ENCODE results near the gene NPAS2.

The NPAS2 gene

GRCh38 chr2:100888601-100889000, 68.7 kb downstream of the NPAS2 start:
- no peak for DNase-seq

GRCh38 chr2:100889286-100889685, 69.3 kb downstream of the NPAS2 start:
- no peak for DNase-seq

GRCh38 chr2:100891906-100892642, 72.1 kb downstream of the NPAS2 start:
- no peak for DNase-seq

GRCh38 chr2:100893392-100894104, 73.6 kb downstream of the NPAS2 start:
- DNase-seq: no peak

GRCh38 chr2:100894105-100894795, 74.3 kb downstream of the NPAS2 start:
- no peak for DNase-seq

GRCh38 chr2:100894796-100895156, 74.8 kb downstream of the NPAS2 start:
- no peak for DNase-seq

- DNase-seq: no peak
Observed at GRCh38 chr2:100895402-100895801, 75.5 kb downstream of the NPAS2 start.

GRCh38 chr2:100895934-100896685, 76.2 kb downstream of the NPAS2 start:
- no peak for DNase-seq

- no peak for DNase-seq
Observed at GRCh38 chr2:100898035-100898665, 78.2 kb downstream of the NPAS2 start.

GRCh38 chr2:100900156-100900795, 80.3 kb downstream of the NPAS2 start:
- no peak for DNase-seq

- no peak for DNase-seq
Observed at GRCh38 chr2:100902817-100903405, 83.0 kb downstream of the NPAS2 start.

GRCh38 chr2:100903534-100904258, 83.8 kb downstream of the NPAS2 start:
- no peak for DNase-seq

- DNase-seq: no peak
Observed at GRCh38 chr2:100905132-100905805, 85.3 kb downstream of the NPAS2 start.

GRCh38 chr2:100906131-100906530, 86.2 kb downstream of the NPAS2 start:
- no peak for DNase-seq

GRCh38 chr2:100906679-100907078, 86.7 kb downstream of the NPAS2 start:
- DNase-seq: no peak

GRCh38 chr2:100907832-100908231, 87.9 kb downstream of the NPAS2 start:
- no peak for DNase-seq

GRCh38 chr2:100909534-100910081, 89.7 kb downstream of the NPAS2 start:
- DNase-seq: no peak

- no peak for DNase-seq
Observed at GRCh38 chr2:100910111-100910510, 90.2 kb downstream of the NPAS2 start.

GRCh38 chr2:100919316-100919715, 99.4 kb downstream of the NPAS2 start:
- no peak for DNase-seq

GRCh38 chr2:100921685-100922161, 101.8 kb downstream of the NPAS2 start:
- DNase-seq: no peak
